GM23338 (cell line): ENCODE data around the gene CYBC1. TPM values are rescaled to one million over a fixed set of nuclear protein-coding genes. Genes with fewer than 3 reads are reported as not detected.

Source experiments
- ATAC-seq: fragments of 200-7000 bp; cut with Tn5 transposase; 3 replicates; pipeline ENCODE4 v1.9.1; 2020
- DNase-seq: peaks from one replicate; pipeline ENCODE4 v3.0.0-alpha.2; 2015; ENCODE audit warnings: low spot score
- H2AFZ ChIP-seq: fragments of 200-600 bp; sonication (generic); 2 replicates; pipeline ENCODE4 v1.8.0; 2016; ENCODE audit warnings: antibody characterized with exemption, mild to moderate bottlenecking, moderate library complexity
- H3F3A ChIP-seq: fragments of 200-600 bp; sonication (generic); replicated peaks from 2 replicates; pipeline ENCODE4 v1.8.0; 2017; ENCODE audit warnings: antibody characterized with exemption, mixed run types, low read depth
- H3K27ac ChIP-seq: fragments of 200-600 bp; sonication (generic); 2 replicates; pipeline ENCODE4 v1.6.1; 2016; ENCODE audit warnings: low read depth
- H3K27me3 ChIP-seq: fragments of 200-600 bp; sonication (generic); 2 replicates; pipeline ENCODE4 v1.8.0; 2016; ENCODE audit warnings: mild to moderate bottlenecking, mixed run types, moderate library complexity; ENCODE audit not compliant: insufficient read depth
- H3K36me3 ChIP-seq: fragments of 200-600 bp; sonication (generic); 2 replicates; pipeline ENCODE4 v1.8.0; 2016; ENCODE audit warnings: mild to moderate bottlenecking; ENCODE audit not compliant: insufficient read depth
- H3K4me1 ChIP-seq: fragments of 200-600 bp; sonication (generic); 2 replicates; pipeline ENCODE4 v1.8.0; 2016; ENCODE audit warnings: mild to moderate bottlenecking, moderate library complexity; ENCODE audit not compliant: insufficient read depth
- H3K4me2 ChIP-seq: fragments of 200-600 bp; sonication (generic); 2 replicates; pipeline ENCODE4 v1.7.1; 2017; ENCODE audit warnings: mixed run types
- H3K4me3 ChIP-seq: fragments of 200-600 bp; sonication (generic); 2 replicates; pipeline ENCODE4 v1.6.1; 2016; ENCODE audit warnings: mixed run types
- H3K79me2 ChIP-seq: fragments of 200-600 bp; sonication (generic); replicated peaks from 2 replicates; pipeline ENCODE4 v1.8.0; 2017; ENCODE audit warnings: mild to moderate bottlenecking; ENCODE audit not compliant: insufficient read depth
- H3K9me2 ChIP-seq: fragments of 200-600 bp; sonication (generic); 2 replicates; pipeline ENCODE4 v1.8.0; 2017; ENCODE audit not compliant: insufficient read depth
- H4K20me1 ChIP-seq: fragments of 200-600 bp; sonication (generic); replicated peaks from 2 replicates; pipeline ENCODE4 v1.8.0; 2017; ENCODE audit warnings: mild to moderate bottlenecking; ENCODE audit not compliant: insufficient read depth
- H3K27ac Mint-ChIP-seq: 2 replicates; pipeline ENCODE4 v1.8.0; 2020; ENCODE audit warnings: inconsistent platforms, mild to moderate bottlenecking, moderate library complexity, mixed read lengths
- H3K27me3 Mint-ChIP-seq: 3 replicates; pipeline ENCODE4 v1.8.0; 2022; ENCODE audit warnings: low read depth, mild to moderate bottlenecking, moderate library complexity, mixed read lengths, inconsistent platforms; ENCODE audit not compliant: insufficient read depth, poor library complexity
- H3K36me3 Mint-ChIP-seq: 3 replicates; pipeline ENCODE4 v1.8.0; 2021; ENCODE audit warnings: low read depth, mild to moderate bottlenecking, inconsistent platforms, moderate library complexity, mixed read lengths
- H3K4me1 Mint-ChIP-seq: 3 replicates; pipeline ENCODE4 v1.8.0; 2020; ENCODE audit warnings: mild to moderate bottlenecking, inconsistent platforms, mixed read lengths
- H3K4me3 Mint-ChIP-seq: 3 replicates; pipeline ENCODE4 v1.8.0; 2021; ENCODE audit warnings: moderate library complexity, mild to moderate bottlenecking, inconsistent platforms, mixed read lengths
- H3K9me3 Mint-ChIP-seq: 3 replicates; pipeline ENCODE4 v1.8.0; 2020; ENCODE audit warnings: moderate library complexity, mild to moderate bottlenecking, inconsistent platforms, mixed read lengths
- CREB1 ChIP-seq: fragments of 250-450 bp; sonication (Bioruptor Pico); IDR thresholded peaks from 2 replicates; pipeline ENCODE4 v1.5.0; 2020; ENCODE audit warnings: low read depth, mild to moderate bottlenecking, moderate library complexity
- CTCF ChIP-seq, 2 experiments: fragments of 200-600 bp in 1 of 2; sonication (generic) in 1 of 2; conservative IDR thresholded peaks; 2 replicates each; pipeline versions ENCODE4 v1.5.1 to v1.6.1; 2016 to 2017; ENCODE audit warnings: antibody characterized with exemption in 2 of 2, low read depth in 2 of 2, mild to moderate bottlenecking in 2 of 2, moderate library complexity in 1 of 2
- ETS1 ChIP-seq: IDR thresholded peaks from 2 replicates; pipeline ENCODE4 v1.6.1; 2016; ENCODE audit warnings: antibody characterized with exemption
- EZH2 ChIP-seq: fragments of 200-600 bp; sonication (generic); IDR thresholded peaks from one replicate; pipeline ENCODE4 v1.8.0; 2017; ENCODE audit warnings: antibody characterized with exemption, mild to moderate bottlenecking, low read depth; ENCODE audit not compliant: unreplicated experiment
- EZH2phosphoT487 ChIP-seq: fragments of 200-600 bp; sonication (generic); IDR thresholded peaks from one replicate; pipeline ENCODE4 v1.8.1; 2018; ENCODE audit warnings: antibody characterized with exemption; ENCODE audit not compliant: unreplicated experiment
- JUNB ChIP-seq: IDR thresholded peaks from one replicate; pipeline ENCODE4 v1.6.1; 2016; ENCODE audit warnings: antibody characterized with exemption; ENCODE audit not compliant: unreplicated experiment
- NANOG ChIP-seq: IDR thresholded peaks from 2 replicates; pipeline ENCODE4 v1.6.1; 2016; ENCODE audit warnings: antibody characterized with exemption, borderline replicate concordance
- POLR2AphosphoS5 ChIP-seq: IDR thresholded peaks from 2 replicates; pipeline ENCODE4 v1.6.1; 2016; ENCODE audit warnings: antibody characterized with exemption, low read depth
- REST ChIP-seq: IDR thresholded peaks from one replicate; pipeline ENCODE4 v1.6.1; 2018; ENCODE audit warnings: antibody characterized with exemption; ENCODE audit not compliant: unreplicated experiment
- STAT1 ChIP-seq: IDR thresholded peaks from one replicate; pipeline ENCODE4 v1.6.1; 2016; ENCODE audit warnings: antibody characterized with exemption; ENCODE audit not compliant: unreplicated experiment
- ZNF114 ChIP-seq: fragments of 250-450 bp; sonication (Bioruptor Pico); IDR thresholded peaks from 2 replicates; pipeline ENCODE4 v1.5.0; 2020; ENCODE audit warnings: mild to moderate bottlenecking, moderate library complexity
- ZNF331 ChIP-seq: fragments of 250-450 bp; sonication (Bioruptor Pico); IDR thresholded peaks from 2 replicates; pipeline ENCODE4 v1.5.0; 2020; ENCODE audit warnings: low read depth, mild to moderate bottlenecking, moderate library complexity
- ZNF462 ChIP-seq: fragments of 250-450 bp; sonication (Bioruptor Pico); IDR thresholded peaks from 2 replicates; pipeline ENCODE4 v1.5.0; 2020; ENCODE audit warnings: mild to moderate bottlenecking, moderate library complexity
- polyA plus RNA-seq: library from polyadenylated mRNA; unstranded; fragments of >200 nt; fragmentation: Nextera tagmentation; extraction: Ambion mirVana; gene quantifications from 2 replicates; pipeline ENCODE4 v1.2.1, GENCODE V29; 2016
- total RNA-seq: library from RNA; depleted of rRNA; stranded (reverse); fragments of >200 nt; shearing (Covaris generic); gene quantifications from 2 replicates; pipeline ENCODE4 v1.2.3, GENCODE V29; 2014

CYBC1 gene
- total and polyA plus RNA-seq, 2 experiments from 2014 or later: 24.7 to 72.4 TPM

GRCh38 chr17:82480318-82480717, 29.8 kb upstream of the CYBC1 start:
- Mint-ChIP-seq H3K36me3 (peaks cover 47% of the 10 kb centered on the region), H3K9me3 (no peaks in the 10 kb centered on the region), H3K4me1 (no peaks in the 10 kb centered on the region), H3K4me3 (no peak overlapping the region), H3K27ac (no peak overlapping the region), H3K27me3 (peaks cover 1% of the 10 kb centered on the region)
- Histone ChIP-seq H3F3A (no peaks in the 10 kb centered on the region), H2AFZ (no peak overlapping the region), H4K20me1 (no peaks in the 10 kb centered on the region; the same call in 1 of the 2 replicates), H3K4me2 (no peak overlapping the region), H3K4me3 (no peak overlapping the region), H3K27me3 (no peaks in the 10 kb centered on the region), H3K79me2 (no peaks in the 10 kb centered on the region), H3K36me3 (no peaks in the 10 kb centered on the region), H3K4me1 (no peaks in the 10 kb centered on the region), H3K9me2 (no peaks in the 10 kb centered on the region), H3K27ac (no peak overlapping the region)
- DNase-seq (no peak), ATAC-seq (no peak)
- no peak for TF ChIP-seq ZNF114
- TF ChIP-seq CTCF (conservative IDR thresholded peaks at IDR 0.05; ENCODE audit: low read depth in 2 of 2): no peak
- no peak for TF ChIP-seq ETS1
- no peak for TF ChIP-seq NANOG
- no peak for TF ChIP-seq REST
- no peak for TF ChIP-seq EZH2phosphoT487
- TF ChIP-seq JUNB: no peak
- TF ChIP-seq STAT1: no peak
- no peak for TF ChIP-seq POLR2AphosphoS5
- no peak for TF ChIP-seq ZNF331 (CRISPR knock-in tag)
- TF ChIP-seq EZH2: no peak
- TF ChIP-seq CREB1 (CRISPR knock-in tag): no peak
- no peak for TF ChIP-seq ZNF462 (CRISPR knock-in tag)
